C4-2B (cell line): ENCODE results near the gene NEU4.

ENCODE experiments used
- H3K27ac ChIP-seq: fragments of 450-650 bp; 2 replicates; pipeline ENCODE4 v1.5.1; 2017
- CTCF ChIP-seq: fragments of 450-650 bp; conservative IDR thresholded peaks from 2 replicates; pipeline ENCODE4 v1.5.1; 2017; ENCODE audit warnings: mild to moderate bottlenecking
- ZFX ChIP-seq: fragments of 450-650 bp; IDR thresholded peaks from 2 replicates; pipeline ENCODE4 v1.6.1; 2017

Gene NEU4

GRCh38 chr2:241772063-241772499 lies 36.9 kb upstream of the NEU4 start:
- no peak overlapping the region for H3K27ac ChIP-seq
- no peak for TF ChIP-seq CTCF
- TF ChIP-seq ZFX = no peak

- H3K27ac ChIP-seq = peak overlapping the region; percentile 63
- TF ChIP-seq CTCF = no peak
- TF ChIP-seq ZFX = no peak
Observed at GRCh38 chr2:241773511-241774418, 35.2 kb upstream of the NEU4 start.

GRCh38 chr2:241774419-241775222 lies 34.4 kb upstream of the NEU4 start:
- TF ChIP-seq CTCF = no peak
- TF ChIP-seq ZFX = no peak
- peak overlapping the region; percentile 63 for H3K27ac ChIP-seq

- peak overlapping the region; percentile 63; the same call in 1 of the 2 replicates for H3K27ac ChIP-seq
- no peak for TF ChIP-seq CTCF
- TF ChIP-seq ZFX = no peak
Observed at GRCh38 chr2:241775223-241776177, 33.5 kb upstream of the NEU4 start.

GRCh38 chr2:241776336-241777169 lies 32.4 kb upstream of the NEU4 start, which contains the start of gene GAL3ST2:
TSS of gene GAL3ST2 (plus strand) at chr2:241776822. CDS start at chr2:241776956, 134 bp downstream.
- no peak within 1 kb of the TSS; the same call in 1 of the 2 replicates for H3K27ac ChIP-seq
- TF ChIP-seq ZFX = no peak
- TF ChIP-seq CTCF = no peak

GRCh38 chr2:241777170-241777685 lies 31.8 kb upstream of the NEU4 start:
- TF ChIP-seq CTCF (no peak), ZFX (no peak)
- no peak overlapping the region for H3K27ac ChIP-seq
